Left ventricle myocardium superior (tissue), 1 donor: ENCODE data around the gene HOXA10. TPM values are rescaled to one million over a fixed set of nuclear protein-coding genes. Genes with fewer than 3 reads are reported as not detected.

Source experiments
- ATAC-seq: fragments of 200-7000 bp; cut with Tn5 transposase; one replicate; pipeline ENCODE4 v1.9.1; 2020; ENCODE audit warnings: mild to moderate bottlenecking, moderate library complexity
- DNase-seq: peaks from one replicate; pipeline ENCODE4 v3.0.0-alpha.2; 2020
- intact Hi-C: fragments of 100-400 bp; cut with micrococcal nuclease; formaldehyde crosslinking; loops from one replicate; pipeline ENCODE4 v1.11.0; 2022
- total RNA-seq: library from RNA; stranded (reverse); fragmentation: NEBNext Ultra II Directional; extraction: Animal tissue kit (Norgen Biotek cat#: 25700); gene quantifications from one replicate; pipeline ENCODE4 v1.2.1, GENCODE V29; 2021
- donor health status: DM: no; HTN: yes; CAD: no; lungs with severe emphysema.

The HOXA10 gene
- total RNA-seq, 1 donor from 2014 or later: not detected

DNA sequence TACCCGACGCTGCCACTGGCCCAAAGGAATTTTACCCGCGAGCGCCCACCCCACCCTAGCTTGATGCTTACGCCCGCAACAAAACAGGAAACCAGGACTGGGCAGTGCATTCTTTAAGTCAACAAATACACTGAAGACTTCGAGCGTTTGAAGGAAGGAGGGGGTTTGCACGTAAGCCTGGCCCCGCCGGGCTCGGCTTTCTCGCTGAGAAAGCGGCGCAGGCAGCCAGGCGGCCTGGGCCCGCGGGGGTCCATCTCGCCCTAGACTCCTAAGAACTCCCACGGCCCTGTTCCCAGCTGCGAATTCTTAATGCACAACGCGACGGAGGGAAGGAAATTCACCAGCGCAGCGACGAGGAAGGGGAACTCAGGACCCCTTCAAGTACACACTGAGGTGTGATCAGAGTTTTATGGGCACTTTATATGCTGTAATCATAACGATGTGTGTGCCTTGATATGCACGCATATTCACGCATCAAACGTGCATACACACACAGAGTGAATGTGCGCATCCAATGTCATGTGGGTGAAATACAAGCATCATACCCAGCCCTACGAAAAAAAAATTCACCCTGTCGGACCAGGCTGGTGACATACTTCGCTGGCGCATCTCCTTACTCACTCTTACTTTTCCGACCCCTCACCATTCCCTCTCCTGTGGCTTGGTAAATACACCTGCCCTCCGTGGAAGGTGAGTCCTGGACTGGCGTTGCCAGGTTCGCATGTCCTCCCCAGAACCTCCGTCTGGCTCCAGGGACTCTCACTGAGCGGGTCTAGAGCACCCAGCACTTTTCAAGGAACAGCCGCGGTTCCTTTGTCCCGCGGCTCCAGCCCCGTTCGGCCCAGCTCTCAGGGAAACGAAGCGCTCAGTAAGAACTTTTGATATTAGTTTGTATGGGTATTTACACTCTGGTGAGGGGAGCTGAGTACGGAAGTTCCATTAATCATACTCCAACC lies 31.5 kb upstream of the HOXA10 start:
- ATAC-seq: no peak
- intact Hi-C loops: no loop called here
- DNase-seq: no peak

DNA sequence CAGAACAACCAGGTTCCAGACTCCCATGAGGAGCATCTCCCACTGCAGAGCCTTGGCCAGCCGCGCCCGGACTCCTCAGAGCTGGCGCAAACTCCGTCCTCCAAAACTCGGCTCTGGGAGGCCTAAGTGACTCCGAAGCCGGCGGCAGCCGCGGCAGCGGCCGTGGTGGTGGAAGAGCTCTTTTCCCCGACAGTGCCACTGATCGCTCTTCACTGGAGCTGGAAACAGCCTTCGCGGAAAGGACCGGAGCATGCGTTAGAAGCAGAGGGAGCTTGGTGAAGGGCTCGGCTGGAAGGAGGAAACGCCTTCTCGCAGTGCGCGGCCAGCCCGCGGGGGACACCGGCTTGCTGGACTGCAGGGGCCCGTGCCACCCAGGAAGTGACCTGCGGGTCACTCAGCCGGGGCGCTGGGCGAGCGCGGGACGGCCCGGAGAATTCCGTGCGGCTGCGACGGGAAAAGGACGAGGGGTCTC lies 30.8 kb upstream of the HOXA10 start:
- no peak for DNase-seq
- no peak for ATAC-seq
- intact Hi-C loops: no loop called here

DNA sequence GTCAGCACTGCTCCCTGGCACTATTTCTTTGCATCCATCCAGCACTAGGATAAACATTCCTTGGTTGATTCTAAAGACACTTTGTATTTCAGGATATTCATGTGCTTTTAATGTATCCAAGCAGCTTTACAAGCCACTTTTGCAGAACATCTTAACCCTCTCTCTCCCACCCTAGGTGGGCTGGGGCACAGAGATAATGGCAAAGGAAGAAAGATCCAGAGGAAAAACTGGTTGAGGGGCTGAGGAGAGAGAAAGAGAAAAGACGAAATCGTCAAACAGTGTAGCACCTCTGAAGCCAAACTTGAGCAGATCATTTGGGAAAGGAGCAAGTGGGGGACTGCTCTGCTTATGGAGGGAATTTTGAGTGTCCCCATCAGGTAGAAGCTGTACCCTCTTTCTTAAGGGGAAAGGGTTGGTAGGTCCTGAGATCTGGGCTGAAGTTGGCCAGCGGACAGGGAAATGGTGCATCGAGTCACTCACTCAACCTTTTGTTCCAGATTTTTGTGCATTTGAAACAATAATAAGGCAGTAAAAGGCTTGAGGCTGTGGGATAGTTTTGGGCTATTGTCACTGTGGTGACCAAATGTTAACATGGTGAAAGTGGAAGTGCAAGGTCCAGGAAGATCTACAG lies 30.0 kb upstream of the HOXA10 start:
- DNase-seq (no peak), ATAC-seq (no peak)
- intact Hi-C loops: no loop called here

DNA sequence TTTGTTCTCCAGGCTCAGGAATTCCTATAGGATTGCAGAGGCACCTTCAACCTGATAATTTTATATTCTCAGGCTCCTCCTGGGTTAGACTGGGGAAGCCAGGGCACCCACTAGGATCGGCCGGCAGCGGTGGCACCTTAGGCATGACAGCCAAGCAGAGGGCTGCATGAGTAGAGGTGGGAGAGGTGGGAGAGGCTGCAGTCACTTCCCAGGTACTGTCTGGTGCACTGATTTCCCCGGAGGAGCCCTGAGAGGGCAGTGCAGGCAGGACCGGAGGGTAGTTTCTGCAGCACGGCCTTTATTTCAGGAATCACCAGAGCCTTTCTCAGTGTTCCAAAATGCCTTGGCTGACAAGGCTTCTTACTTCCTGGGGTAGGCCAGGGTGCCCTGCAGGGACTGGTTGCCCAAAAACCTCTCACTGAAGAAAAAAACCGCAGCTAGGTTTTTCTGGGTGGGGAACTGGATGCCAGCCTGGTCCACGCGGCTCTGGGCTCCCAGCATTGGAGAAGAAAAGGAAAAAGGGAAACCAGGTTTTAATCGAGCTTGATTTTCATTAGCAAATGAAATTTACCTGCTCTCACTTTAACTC lies 29.3 kb upstream of the HOXA10 start:
- intact Hi-C loops: no loop called here
- no peak for DNase-seq
- ATAC-seq: no peak

DNA sequence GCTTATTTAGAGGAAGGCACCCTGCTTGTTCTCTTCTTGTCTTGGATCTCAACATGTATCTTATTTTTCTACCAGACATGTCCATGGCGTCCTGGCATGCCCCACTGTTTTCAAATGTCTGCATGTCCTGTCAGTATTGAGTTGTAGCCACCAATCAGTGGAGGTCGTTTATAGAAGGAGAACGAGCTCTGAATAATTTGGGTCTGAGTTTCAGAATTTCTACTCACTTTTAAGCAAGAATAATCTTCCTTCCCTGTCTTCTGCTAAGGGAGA lies 28.7 kb upstream of the HOXA10 start:
- ATAC-seq (no peak), DNase-seq (no peak)
- intact Hi-C loops: no loop called here

DNA sequence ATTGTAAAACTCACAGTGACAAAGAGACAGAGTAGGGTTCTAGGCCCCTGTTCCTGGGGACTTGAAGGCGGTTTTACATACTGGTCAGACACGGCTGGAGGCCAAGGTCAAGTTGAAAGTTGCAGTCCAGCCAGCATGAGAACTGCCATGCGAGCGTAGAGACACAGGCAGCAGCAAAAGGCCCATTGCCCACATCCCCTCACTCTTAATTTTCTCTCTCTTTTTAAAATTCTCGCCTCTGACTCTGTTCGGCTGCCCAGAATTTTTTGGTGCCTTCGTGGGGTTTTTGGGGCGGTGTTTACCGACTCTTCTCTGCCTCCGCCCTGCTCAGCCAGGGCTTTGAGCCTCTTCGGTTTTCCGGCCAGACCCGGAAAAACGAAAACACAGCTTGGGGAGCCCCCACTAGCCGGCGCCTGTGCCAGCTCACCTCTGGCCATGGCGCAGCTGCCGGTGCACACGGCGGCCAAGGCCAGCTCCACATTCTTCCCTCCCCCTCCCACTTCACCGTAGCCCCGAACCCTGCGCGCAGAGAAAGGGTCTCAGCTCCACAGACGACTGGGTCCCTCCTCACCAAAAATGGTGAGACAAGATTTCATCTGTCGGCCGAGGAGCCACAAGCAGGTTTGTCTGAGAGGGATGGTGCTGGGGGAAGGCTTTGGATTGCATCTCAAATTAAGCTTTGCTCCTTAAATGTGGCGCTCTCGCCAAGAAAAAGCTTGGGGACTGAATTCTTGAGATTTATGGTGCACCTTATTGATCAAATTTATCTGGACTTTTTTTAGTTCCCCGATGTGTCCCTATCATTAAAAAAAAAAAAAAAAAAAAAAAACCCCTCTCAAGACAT lies 28.1 kb upstream of the HOXA10 start:
- intact Hi-C loops: no loop called here
- DNase-seq (no peak), ATAC-seq (no peak)

DNA sequence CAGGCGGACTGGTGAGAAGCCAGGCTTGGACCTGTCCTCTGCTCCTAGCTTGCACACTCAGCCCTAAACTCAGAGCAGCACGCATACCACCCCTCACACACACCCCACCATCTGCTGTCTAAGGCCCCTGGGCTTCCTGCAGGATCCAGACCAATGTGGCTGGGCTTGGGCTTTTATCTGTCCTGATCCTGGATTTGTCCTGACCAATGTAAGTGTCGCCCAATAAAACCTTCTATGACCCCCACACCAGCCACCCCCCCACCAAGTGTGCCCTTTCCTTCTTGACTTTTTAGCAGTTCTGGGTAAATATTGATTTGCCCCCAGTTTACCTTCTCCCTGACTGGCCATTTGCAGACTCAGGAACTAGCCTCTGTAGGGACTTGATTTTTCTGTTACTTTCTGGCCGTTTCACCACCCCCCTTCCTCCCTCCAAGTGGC lies 27.5 kb upstream of the HOXA10 start:
- no peak for ATAC-seq
- no peak for DNase-seq
- intact Hi-C loops: no loop called here

DNA sequence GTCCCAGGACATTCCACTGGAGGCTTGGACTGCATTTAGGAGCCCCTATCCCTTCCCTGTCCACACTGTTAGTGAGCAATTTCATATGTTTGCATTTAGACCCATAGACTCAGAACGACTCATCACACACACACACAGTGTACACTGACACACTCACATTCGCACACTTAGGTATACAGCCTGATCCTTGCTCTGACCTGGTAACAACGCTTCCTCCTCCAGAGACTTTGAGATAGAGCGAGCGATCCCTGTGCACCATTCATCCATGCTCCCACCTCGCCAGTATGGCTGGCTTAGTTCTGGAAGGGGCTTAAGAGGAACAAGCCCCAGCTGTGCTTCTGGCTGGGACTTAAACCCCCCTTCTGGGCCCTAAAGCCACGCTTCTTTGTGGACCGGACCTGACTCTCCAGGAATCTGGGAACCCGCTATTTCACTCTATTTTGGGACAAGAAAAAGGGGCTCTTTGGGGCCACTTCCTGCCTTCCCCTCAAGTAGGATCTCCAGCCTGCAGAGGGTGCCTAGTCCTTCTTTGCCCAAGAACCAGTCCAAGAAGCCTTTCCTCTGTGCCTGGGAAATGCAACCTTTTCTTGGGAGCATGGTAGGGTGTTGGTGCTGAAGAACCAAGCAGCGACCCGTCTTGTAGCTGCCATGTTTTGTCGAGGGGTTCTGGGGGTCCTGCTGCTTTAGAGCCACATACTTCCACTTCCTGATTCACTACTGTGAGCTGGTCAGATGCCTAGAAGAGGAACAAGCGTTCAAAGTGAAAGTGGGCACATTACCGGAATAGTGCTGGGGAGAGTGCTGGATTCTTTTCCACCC lies 26.9 kb upstream of the HOXA10 start:
- intact Hi-C loops: no loop called here
- ATAC-seq (no peak), DNase-seq (no peak)

DNA sequence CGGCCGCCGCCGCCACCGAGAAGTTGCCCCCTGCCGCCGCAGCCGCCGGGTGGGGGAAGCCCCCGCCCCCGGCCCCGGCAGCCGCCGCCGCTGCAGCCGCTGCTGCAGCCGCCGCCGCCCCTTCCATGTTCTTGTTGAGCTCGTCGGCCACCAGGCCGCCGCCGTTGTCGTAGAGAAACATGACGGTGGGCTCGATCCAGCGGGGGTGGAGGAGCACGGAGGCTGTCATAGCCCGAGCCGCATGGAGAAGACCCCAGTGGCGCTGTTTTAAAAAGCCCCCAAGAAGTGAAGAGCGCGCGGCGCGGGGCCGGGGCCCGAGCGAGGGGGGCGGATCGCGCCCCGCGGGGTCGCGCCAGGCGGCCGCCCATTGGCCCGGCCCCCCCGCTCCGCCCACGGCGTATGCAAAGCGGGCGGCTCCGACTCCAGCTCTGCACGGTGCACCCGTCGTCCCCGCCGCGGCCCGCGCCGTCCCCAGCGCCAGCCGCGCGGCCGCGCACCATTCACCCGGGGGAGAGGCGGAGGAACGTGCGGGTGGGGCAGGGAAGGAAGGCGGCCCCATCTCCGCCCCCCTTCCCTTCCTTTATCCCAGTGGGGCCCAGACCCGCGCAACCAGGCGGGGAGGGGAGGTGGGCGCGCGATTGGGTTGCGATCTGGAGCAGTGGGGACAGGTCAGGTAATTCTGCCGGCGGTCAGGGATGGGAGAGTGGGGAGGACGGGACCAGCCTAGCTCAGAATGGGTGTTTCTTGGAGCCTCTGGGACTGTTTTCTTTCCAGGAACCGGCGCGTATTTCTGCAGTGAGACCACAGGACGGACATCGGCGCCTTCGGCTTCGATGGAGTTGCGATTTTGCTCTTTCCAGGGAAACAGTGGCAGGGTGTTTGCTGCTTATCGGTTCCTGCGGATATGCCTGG lies 26.0 kb upstream of the HOXA10 start, which contains the start of gene HOXA13:
Gene HOXA13 (minus strand): TSS at position 243 of the 912 bp plus-strand sequence. CDS start 14 bp downstream, at position 229.
- DNase-seq: no peak
- peak; percentile 45 for ATAC-seq
- intact Hi-C loops: no loop called here

DNA sequence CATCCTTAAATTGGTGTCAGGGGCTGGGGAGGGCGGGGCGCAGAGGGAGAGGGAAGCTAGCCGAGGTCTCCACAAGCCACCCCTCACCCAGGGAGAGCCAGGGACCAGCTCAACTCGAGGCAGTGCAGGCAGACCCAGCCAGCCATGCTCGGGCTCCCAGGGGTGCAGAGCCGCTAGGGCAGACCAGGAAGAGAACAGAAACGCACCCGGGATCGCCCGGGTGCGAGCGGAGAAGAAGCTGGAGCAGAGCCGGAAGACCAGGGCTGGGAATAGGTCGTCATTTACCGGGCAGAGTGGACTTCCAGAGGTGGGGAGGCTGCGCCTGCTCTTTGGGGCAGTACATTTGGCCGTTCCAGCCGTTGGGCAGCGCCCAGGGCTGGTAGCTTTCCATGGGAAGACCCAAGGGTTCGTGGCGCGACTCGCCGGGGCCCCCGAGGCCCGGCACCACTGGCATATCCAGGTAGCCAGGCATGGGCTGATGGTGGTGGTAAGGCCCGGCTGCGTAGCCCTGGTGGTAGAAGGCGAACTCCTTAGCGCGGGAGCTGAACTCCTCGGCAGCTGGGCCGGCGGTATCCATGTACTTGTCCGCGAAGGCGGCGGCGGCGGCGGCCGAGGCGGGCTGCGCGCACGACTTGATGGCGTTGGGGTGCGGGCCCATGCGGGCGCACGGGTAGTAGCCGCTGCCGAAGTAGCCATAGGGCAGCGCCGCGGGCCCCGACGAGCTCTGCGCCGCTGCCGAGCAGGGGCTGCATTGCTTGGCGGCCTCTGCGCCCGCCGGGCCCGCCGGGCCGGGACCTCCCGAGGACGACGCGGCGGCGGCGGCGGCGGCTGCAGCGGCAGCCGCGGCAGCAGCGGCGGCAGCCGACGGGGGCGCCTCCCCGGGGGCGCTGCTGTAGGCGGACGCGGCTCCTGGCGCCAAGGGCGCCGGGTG lies 25.0 kb upstream of the HOXA10 start:
- DNase-seq (no peak), ATAC-seq (no peak)
- intact Hi-C loops: no loop called here

DNA sequence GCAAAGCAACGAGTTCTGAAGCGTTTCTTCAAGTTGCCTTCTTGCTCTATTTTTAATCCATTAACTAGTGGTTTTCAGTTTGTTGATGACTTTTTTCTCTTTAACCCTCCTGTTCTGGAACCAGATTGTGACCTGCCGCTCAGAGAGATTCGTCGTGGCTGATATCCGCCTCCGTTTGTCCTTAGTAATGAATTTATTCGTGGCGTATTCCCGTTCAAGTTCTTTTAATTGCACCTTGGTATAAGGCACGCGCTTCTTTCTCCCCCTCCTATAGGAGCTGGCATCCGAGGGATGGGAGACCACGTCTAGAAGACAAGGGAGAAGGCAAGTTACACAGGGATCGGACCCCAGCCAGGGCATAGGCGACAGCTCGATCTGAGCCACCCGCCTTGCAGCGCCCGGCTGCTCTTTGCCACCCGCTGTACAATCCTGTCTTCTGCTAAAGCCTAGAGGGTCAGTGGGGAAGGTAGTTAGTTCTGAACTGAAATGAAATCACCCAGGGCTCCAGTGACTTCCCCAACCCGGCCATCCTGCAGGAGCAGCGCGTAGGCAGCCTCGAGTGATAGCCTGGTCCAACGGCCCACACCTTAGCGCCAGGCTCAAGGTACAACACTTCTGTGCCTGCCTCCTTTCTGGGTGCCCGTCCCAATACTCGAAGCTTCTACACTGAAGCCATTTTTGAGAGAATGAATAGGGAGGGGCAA lies 24.2 kb upstream of the HOXA10 start:
- no peak for ATAC-seq
- intact Hi-C loops: no loop called here
- no peak for DNase-seq

DNA sequence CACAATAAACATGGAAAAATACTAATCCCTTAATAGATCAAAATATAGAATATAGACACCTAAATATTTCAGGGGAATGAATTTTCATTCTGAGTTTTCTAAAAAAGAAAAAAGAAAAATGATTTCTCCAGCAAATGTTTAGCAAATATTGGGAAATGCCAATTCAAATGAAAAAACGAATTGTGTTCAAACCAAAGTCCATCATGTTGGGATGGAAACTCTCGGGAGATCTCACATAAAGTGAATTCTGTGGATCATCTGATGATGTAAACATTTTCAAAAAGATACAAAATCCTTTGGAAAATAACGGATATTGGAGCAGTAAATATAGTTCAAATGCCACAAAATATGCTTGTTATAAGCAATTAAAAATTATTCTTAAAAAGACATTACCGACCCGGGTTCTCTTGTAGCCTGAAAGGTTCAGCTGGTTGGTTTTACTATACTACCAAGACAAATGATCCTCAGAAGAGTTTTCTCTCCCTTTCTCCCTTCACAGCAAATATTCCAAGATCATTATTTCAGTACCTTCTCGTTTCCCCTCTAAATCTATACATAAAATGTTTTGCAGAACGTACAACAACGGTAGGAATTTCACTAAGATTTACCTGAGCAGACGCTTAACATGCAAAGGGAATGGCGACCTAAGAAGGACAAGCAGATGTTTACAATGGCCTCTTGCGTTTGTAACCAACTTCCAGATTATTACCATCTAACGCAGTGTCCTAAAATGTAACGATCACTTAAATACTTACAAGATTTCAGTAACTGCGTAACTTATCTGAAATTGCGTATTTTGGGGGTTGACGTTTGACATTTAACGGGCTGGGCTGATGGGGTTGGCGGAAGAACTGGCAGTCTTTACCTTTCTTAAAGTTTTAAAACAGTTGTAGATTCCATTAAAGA lies 23.3 kb upstream of the HOXA10 start:
- intact Hi-C loops: no loop called here
- ATAC-seq: no peak
- no peak for DNase-seq

DNA sequence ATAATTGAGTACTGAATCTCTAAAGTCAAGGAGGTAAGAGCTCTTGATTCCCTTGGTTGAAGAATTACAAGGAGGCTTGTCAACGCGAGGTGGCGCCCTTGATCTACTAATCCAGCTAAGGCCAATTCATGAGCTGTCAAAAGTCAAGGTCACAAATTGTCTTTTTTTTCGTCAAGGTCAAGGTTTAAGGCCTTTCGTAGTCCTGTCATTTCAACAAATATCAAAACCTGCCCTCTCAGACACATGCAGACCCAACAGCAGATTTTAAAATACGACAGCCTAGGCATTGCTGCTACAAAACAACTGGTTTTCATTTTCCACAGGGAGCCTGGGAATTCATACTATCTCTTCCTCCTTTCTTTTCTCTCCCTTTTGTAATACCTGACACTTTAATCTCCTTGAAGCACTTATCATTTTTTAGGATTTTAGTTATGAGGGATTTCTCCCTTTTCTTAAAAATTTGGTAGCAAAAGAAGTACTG lies 22.2 kb upstream of the HOXA10 start:
- peak; percentile 91 for DNase-seq
- intact Hi-C loops: no loop called here
- peak; percentile 52 for ATAC-seq

DNA sequence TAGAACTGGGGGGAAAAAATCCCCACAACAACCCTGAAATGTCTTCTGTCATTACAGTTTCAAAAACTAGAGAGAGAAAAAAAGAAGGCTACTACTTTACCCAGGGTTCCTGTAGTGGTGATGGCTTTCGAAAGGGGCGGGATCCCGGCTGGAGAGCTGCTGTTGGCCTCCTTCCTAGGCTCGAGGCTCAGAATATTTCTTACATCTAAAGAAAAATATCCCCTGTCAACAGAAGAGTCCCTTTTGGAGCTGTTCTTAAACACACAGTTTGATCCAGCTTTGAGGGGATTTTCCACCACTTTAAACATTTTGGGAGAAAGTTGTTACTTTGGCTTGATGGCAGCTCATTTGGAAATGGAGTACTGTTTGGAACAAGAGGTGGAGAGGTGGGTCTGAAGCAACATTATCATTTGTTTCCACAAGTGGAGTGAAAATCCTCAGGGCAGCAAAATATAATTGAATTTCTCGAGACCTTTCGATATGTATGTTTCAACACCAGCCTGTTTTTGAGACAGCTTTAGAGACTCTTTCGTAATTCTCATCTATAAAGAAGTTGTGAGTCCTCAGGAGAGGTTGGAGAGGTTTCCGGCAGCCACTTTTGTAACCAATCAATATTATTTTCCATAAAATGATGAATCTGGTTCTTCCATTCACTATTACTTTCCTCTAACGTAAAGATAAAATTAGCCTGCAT lies 20.7 kb upstream of the HOXA10 start:
- intact Hi-C loops: no loop called here
- DNase-seq (no peak), ATAC-seq (no peak)
